IPS-11a (cell line): ENCODE data around the gene DAPK1.

Source experiments
- H3K4me3 ChIP-seq: one replicate; pipeline ENCODE4 v1.5.1; 2013; ENCODE audit warnings: low read depth, low read length, control low read depth

Gene DAPK1

GRCh38 chr9:87662808-87663528, 165.3 kb downstream of the DAPK1 start:
- no peak overlapping the region for H3K4me3 ChIP-seq

DNA sequence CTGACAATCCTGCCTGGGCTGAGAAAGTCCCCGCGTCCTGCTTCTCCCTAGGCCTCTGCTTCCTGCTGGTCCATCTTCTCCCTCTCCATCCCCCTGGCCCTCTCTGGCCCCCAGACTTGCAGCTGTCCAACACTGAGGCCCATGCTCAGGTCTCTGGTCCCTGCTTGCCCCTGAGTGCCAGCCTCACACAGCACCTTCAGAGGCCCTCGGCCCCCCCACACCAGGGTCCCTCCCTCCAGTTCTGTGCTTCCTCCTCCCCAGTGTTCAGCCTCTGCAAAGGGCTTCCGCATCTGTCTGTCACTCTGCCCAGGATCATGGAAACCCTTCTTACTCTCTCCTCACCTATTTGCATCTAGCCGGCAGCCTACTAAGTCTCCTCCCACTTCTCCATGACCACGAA, 165.9 kb downstream of the DAPK1 start:
- no peak overlapping the region for H3K4me3 ChIP-seq

DNA sequence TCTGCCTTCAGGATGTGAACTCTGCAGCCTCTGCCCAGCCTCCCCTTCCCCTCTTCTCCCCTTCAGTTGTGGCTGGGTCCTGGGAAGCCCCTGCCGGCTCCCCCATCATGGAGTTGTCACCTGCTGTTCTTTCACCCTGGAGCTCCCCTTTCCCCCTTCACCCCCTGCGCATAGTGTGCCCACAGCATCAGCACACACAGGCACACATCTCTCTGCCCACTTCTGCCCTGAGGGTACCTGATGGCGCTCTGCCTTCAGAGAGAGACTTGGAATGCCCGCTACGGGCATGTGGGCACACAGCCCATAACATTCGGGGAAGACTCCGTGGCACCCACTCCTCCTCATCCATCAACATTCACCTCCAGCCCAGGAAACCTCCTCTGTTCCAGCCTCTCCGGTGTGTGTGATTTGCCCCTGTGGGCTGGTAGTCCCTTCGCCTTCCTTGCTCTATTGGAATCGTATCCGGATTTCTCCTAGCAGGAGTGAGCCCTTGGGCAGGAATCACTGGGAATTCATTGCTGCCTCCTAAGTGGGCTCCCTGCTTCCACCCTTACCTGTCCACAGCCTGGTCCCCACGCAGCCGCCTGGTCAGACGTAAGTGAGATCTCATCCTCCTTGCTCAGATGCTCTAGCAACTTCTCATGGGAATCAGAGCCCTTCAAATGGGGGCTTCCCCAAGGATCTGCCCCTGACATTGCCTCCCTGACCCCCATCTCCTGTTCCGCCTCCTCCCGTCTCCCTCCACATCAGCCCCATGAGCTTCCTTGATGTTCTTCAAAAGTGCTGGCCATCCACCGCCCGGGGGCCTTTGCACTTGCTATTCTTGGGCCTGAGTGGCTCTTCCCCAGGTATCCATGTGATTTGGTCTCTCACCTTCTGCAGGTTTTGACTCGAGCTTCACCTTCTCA, 166.7 kb downstream of the DAPK1 start:
- H3K4me3 ChIP-seq = no peak overlapping the region

- H3K4me3 ChIP-seq = no peak overlapping the region
Measured at GRCh38 chr9:87665505-87665904, 167.8 kb downstream of the DAPK1 start.

DNA sequence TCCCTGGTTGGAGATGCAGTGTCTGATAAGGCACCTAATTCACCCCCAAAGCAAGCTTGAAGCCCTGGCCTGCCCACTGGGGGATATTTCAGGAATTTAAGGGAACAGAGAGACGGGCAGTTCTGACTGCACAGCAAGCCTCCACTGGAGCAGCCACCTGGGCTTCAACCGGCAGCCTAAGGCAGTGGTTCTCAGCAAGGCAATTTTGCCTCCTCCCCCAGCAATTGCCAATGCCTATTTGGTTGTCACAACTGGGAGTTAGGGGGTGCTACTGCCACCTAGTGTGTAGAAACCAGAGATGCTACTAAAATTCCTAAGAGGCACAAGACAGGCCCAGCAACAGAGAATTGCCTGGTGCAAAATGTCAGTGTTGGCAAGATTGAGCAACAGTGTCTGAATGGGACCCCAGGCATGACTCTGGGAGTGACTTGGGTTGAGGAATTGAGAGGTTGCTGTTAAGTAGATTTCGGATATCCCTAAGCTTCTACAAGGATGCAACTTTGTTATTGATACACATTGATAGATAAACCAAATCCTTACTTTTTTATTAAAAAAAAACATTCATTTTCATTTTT, 169.6 kb downstream of the DAPK1 start:
- no peak overlapping the region for H3K4me3 ChIP-seq

- H3K4me3 ChIP-seq = no peak overlapping the region
Measured at GRCh38 chr9:87668222-87668621, 170.6 kb downstream of the DAPK1 start.

- no peak overlapping the region for H3K4me3 ChIP-seq
Measured at GRCh38 chr9:87668722-87669121, 171.1 kb downstream of the DAPK1 start.

DNA sequence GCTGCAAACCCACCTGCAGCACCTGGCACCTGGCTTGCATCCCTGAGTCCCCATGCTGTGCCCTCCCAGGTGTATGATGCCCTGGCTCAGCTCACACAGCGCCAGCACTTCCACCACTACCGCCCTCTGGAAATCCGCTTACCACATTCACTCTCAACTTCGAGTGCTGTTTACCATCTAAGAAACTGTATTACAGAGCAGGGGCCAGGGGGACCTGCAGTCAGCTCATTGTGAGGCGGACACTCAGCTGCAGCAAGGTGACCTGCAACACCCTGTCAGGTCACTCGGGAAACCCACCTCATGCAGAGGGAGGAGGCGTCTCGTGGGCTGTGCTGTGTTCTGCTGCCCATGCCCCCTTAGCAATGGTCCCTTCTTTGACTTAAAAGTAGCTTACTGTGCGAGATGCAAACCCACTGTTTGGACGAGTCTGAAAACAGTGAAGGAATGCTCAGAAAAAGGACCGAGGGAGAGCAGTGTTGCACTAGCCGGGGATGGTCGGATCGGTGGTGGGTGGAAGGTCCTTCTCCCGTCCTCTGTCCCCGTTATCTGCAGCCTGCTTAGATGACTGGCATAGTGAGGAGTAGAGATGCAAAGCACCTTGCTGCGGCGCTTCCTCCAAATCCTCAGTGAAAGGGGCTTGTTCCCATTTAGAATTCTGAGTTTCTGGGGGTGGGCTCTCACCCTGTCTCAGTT, 173.1 kb downstream of the DAPK1 start:
- H3K4me3 ChIP-seq = no peak overlapping the region

GRCh38 chr9:87671478-87671877, 173.8 kb downstream of the DAPK1 start:
- H3K4me3 ChIP-seq = no peak overlapping the region

GRCh38 chr9:87671925-87672324, 174.3 kb downstream of the DAPK1 start:
- H3K4me3 ChIP-seq = no peak overlapping the region

- H3K4me3 ChIP-seq = no peak overlapping the region
Measured at GRCh38 chr9:87672586-87672985, 174.9 kb downstream of the DAPK1 start.

DNA sequence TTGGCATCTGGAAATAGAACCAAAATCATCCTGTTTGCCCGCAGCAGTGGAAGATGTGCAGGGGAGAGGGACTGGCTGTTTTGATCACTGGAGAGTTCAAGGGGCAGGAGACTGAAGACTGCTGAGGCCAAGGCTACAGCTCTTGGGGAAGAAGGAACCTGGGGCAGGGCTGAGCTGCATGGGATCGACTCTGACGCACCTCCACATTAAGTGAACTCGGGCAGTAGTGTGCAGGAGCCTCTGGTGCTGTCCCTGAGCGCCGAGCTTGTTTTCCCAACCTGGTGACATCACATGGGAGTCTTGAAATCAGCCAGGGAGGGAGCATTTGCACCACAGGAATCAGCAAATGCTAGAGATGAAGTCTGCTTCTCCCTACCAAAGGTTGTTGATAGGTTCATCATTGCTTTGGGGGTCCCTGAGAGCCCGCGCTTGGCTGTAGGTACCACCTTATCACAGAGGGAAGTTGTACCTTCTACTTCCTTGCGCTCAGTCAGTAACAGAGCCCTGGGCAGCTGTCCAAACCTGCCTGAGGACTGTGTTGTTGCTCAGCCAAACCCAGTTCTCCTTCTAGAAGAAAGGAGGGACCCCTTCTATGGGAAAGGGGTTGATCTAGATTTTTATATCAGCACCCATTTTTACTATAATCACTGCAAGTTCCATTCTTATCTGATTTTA, 175.9 kb downstream of the DAPK1 start:
- no peak overlapping the region for H3K4me3 ChIP-seq

GRCh38 chr9:87674565-87675299, 177.1 kb downstream of the DAPK1 start:
- no peak overlapping the region for H3K4me3 ChIP-seq

- no peak overlapping the region for H3K4me3 ChIP-seq
Measured at GRCh38 chr9:87675906-87676515, 178.3 kb downstream of the DAPK1 start.

GRCh38 chr9:87676976-87677775, 179.5 kb downstream of the DAPK1 start:
- H3K4me3 ChIP-seq = no peak overlapping the region

- H3K4me3 ChIP-seq = no peak overlapping the region
Measured at GRCh38 chr9:87677776-87678587, 180.3 kb downstream of the DAPK1 start.

DNA sequence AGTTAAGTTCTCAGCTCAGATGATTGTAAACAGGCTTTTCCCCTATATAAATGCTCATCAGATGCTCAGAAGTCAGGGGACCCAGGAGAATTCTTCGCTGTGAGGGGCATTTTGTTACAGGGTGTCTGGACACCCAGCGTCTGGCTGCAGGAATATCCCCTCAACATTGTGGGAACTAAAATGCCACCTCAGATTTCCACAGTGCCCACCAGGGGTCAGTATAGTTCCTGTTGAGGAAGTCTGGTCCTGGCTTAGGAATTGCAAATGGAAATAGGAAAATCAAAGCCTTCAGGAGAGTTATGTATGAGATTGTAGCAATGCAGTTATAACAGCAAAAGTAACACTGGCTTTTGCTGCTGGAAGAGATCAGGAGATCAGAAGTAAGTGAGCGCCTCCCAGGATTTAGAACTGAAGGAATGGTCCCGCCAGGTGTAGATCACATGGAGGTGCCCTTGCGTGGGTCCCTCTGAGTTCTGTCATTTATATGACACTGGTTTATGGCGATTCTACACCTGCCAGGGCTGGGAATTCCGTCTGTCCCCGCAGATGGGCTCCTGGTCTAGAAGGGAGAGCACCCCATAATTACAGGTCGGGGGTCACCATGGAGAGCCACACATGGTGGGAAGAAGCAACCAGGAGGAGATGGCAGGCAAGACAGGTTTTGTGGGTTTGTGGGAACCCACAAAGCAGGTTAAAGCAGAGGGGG, 181.1 kb downstream of the DAPK1 start:
- no peak overlapping the region for H3K4me3 ChIP-seq
